ENCODE data around the gene KLHL21. TPM values are rescaled to one million over a fixed set of nuclear protein-coding genes. Genes with fewer than 3 reads are reported as not detected.
A peak's percentile ranks its signal among the peaks of the same experiment; 100 is the strongest.

KLHL21 gene
- total RNA-seq, 1 donor from 2014 or later, result 9.2 TPM

- peaks cover 3% of the 10 kb centered on the region for H3K27me3 Mint-ChIP-seq (ENCODE audit: unreplicated experiment)
- TF ChIP-seq, protein P1, sequence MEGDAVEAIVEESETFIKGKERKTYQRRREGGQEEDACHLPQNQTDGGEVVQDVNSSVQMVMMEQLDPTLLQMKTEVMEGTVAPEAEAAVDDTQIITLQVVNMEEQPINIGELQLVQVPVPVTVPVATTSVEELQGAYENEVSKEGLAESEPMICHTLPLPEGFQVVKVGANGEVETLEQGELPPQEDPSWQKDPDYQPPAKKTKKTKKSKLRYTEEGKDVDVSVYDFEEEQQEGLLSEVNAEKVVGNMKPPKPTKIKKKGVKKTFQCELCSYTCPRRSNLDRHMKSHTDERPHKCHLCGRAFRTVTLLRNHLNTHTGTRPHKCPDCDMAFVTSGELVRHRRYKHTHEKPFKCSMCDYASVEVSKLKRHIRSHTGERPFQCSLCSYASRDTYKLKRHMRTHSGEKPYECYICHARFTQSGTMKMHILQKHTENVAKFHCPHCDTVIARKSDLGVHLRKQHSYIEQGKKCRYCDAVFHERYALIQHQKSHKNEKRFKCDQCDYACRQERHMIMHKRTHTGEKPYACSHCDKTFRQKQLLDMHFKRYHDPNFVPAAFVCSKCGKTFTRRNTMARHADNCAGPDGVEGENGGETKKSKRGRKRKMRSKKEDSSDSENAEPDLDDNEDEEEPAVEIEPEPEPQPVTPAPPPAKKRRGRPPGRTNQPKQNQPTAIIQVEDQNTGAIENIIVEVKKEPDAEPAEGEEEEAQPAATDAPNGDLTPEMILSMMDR (IDR thresholded peaks at IDR 0.05; ENCODE audit: partially characterized antibody, unreplicated experiment), result no peak
- no peak overlapping the region for H3K4me3 Mint-ChIP-seq (ENCODE audit: unreplicated experiment)
- H3K36me3 Mint-ChIP-seq (ENCODE audit: unreplicated experiment), result no peaks in the 10 kb centered on the region
- peaks cover 6% of the 10 kb centered on the region for H3K9me3 Mint-ChIP-seq (ENCODE audit: unreplicated experiment)
- no peak overlapping the region for H3K27ac Mint-ChIP-seq (ENCODE audit: unreplicated experiment)
- no peak for DNase-seq
- H3K4me1 Mint-ChIP-seq (ENCODE audit: low read depth, unreplicated experiment), result peaks cover 3% of the 10 kb centered on the region
These were observed 45.1 kb downstream of the KLHL21 start for GRCh38 chr1:6557597-6557996.

DNA sequence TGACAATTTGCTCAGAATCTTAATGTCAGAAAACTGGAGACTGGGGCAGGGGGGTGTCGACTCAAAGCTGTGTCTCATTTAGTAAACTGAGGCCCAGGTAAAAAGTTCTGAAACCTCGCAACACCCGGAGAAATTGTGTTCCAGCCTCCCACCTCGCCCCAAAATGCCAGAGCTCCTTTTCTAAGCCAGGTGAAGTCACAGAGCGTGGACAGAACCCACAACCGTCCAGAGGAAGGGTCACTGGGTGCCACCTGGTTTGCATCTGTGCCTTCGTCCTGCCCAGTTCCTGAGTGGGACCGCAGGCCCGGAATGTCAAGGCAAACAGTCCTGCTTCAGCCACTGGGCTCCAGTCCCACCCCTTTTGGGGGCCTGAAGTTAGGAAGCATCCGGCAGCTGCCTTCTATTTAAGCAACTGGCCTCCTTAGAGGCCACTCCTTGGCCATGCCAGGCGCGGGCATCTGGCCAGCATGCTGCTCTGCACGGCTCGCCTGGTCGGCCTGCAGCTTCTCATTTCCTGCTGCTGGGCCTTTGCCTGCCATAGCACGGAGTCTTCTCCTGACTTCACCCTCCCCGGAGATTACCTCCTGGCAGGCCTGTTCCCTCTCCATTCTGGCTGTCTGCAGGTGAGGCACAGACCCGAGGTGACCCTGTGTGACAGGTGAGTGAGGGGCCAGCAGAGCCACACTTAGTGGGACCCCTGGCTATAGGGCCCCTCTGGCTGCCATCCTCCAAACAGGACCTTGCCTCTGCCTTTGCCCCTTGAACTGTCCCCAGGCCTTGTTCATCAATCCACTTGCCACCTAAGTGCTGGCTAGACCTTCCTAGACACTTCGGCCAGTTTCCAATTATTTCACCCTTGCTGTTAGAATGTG lies 47.5 kb downstream of the KLHL21 start, which contains the start of gene TAS1R1:
TSS of gene TAS1R1 (plus strand) at position 401 of the 872 bp plus-strand sequence. CDS start at position 468, 67 bp downstream.
- Mint-ChIP-seq H3K27ac (ENCODE audit: unreplicated experiment) (peak within 1 kb of the TSS; percentile 59), H3K4me1 (ENCODE audit: low read depth, unreplicated experiment) (peaks cover 3% of the 10 kb centered on the region), H3K4me3 (ENCODE audit: unreplicated experiment) (peak within 1 kb of the TSS; percentile 73), H3K27me3 (ENCODE audit: unreplicated experiment) (peaks cover 2% of the 10 kb centered on the region), H3K36me3 (ENCODE audit: unreplicated experiment) (no peaks in the 10 kb centered on the region), H3K9me3 (ENCODE audit: unreplicated experiment) (peaks cover 3% of the 10 kb centered on the region)
- TF ChIP-seq, protein P1 (IDR thresholded peaks at IDR 0.05; ENCODE audit: partially characterized antibody, unreplicated experiment), result no peak
- DNase-seq, result no peak

- peak within 1 kb of the TSS; percentile 59 for H3K27ac Mint-ChIP-seq (ENCODE audit: unreplicated experiment)
- H3K9me3 Mint-ChIP-seq (ENCODE audit: unreplicated experiment), result peaks cover 2% of the 10 kb centered on the region
- DNase-seq, result peak; percentile 97
- peaks cover 3% of the 10 kb centered on the region for H3K4me1 Mint-ChIP-seq (ENCODE audit: low read depth, unreplicated experiment)
- TF ChIP-seq, protein P1 (IDR thresholded peaks at IDR 0.05; ENCODE audit: partially characterized antibody, unreplicated experiment), result peak; percentile 96
- no peaks in the 10 kb centered on the region for H3K36me3 Mint-ChIP-seq (ENCODE audit: unreplicated experiment)
- peak within 1 kb of the TSS; percentile 82 for H3K4me3 Mint-ChIP-seq (ENCODE audit: unreplicated experiment)
- no peaks in the 10 kb centered on the region for H3K27me3 Mint-ChIP-seq (ENCODE audit: unreplicated experiment)
These were observed 48.4 kb downstream of the KLHL21 start, which contains the start of gene NOL9 for GRCh38 chr1:6554031-6554906. Gene NOL9 (minus strand): TSS chr1:6554513. CDS start chr1:6554502, 11 bp downstream.

DNA sequence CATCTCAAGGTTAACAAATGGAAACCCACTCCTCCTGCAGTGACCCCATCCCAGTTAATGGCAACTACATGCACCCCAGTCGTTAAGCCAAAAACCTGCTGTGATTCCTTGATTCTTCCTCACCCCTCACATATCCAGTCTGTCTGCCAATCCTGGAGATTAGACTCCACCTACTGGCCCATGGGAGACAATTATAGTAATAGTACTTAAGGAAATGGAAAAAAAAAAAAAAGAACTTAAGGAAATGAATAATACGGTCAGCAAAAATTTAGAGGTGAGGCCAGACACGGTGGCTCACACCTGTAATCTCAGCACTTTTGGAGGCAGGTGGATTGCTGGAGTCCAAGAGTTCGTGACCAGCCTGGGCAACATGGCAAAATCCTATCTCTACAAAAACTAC lies 55.4 kb downstream of the KLHL21 start:
- H3K4me1 Mint-ChIP-seq (ENCODE audit: low read depth, unreplicated experiment), result no peaks in the 10 kb centered on the region
- no peak for DNase-seq
- no peaks in the 10 kb centered on the region for H3K9me3 Mint-ChIP-seq (ENCODE audit: unreplicated experiment)
- no peak overlapping the region for H3K4me3 Mint-ChIP-seq (ENCODE audit: unreplicated experiment)
- no peaks in the 10 kb centered on the region for H3K36me3 Mint-ChIP-seq (ENCODE audit: unreplicated experiment)
- peak overlapping the region; percentile 25 for H3K27ac Mint-ChIP-seq (ENCODE audit: unreplicated experiment)
- TF ChIP-seq, protein P1 (IDR thresholded peaks at IDR 0.05; ENCODE audit: partially characterized antibody, unreplicated experiment), result no peak
- no peaks in the 10 kb centered on the region for H3K27me3 Mint-ChIP-seq (ENCODE audit: unreplicated experiment)

Measured in glutamatergic neuron (in vitro differentiated cells).